SIG-M5 treated with dmso at 0.1 percent for 504 hours (cell line): ENCODE measurements around the gene ALG8.
A peak's percentile ranks its signal among the peaks of the same experiment; 100 is the strongest.

Experiments
- DNase-seq: peaks from one replicate; lab custom pipeline; 2025; ENCODE audit not compliant: unreplicated experiment; lab: John Stamatoyannopoulos, UW

ALG8 gene

DNA sequence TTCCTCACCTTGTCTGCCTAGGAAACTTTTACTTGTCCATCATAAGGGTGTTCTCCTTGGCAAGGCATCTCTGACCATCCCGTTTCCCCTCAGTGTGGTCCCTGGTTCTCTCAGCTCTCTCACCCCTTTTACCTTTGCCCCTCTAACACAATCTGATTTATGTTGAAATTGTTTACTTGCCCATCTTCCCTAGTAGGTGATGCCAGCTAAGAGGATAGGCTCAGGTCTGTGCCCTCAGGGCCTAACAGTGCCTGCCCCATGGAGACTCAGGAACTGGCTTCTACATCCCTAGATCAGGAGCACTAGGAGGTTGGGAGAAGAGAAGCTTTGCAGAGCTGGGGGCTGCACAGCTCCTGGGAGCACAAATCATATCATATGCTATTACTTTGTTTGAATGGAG is 21.1 kb upstream of the ALG8 start:
- DNase-seq: no peak

DNA sequence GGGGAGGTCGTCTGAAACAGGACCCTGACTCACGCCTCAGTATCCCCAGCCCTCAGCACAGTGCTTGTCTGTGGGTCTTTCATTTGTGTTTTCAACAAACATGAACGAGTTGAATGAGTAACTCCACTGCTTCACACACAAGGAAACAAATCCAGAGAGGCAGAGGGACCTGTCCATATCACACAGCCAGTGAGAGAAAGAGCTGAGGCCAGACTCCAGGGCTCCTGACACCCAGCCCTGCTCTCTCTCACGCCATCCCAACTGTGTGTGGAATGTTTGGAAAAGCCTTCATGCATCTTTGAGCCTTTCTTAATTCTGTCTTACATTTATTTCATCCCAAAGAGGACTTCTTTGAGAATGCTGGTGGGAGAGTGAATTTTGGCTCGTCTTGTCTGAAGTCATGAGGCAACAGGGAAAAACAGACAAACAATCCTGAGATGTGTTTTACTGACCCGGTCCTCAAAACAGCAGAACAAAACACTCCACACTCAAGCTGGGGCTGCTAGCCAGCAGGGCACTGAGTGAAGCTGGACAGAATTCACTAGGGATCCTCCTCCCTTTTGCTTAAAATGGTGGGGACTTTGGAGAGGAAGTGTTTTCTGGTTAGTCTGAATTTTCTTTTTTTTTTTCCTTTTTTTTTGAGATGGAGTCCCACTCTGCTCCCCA is 19.7 kb upstream of the ALG8 start:
- DNase-seq: no peak

- DNase-seq: no peak
These were observed 16.9 kb upstream of the ALG8 start for GRCh38 chr11:78156127-78156844.

DNA sequence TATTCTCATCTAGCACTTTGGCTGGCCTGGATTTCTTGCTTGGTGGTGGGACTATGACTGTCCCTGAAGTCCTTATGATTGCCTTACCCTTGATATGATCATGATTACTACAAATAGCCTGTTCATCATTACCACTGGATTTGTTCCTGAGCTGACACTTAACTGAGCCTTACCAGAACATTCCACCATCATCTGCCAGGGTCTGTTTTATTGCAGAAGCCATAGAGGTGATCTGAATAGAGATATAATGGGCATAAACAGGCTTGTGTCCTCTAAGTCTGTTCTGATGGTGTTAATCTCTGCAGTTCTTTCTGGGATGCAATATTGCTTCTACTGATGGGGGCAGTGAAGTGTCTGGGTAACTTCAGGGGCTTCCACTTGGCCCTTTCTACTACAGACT is 12.4 kb upstream of the ALG8 start:
- DNase-seq: no peak

DNA sequence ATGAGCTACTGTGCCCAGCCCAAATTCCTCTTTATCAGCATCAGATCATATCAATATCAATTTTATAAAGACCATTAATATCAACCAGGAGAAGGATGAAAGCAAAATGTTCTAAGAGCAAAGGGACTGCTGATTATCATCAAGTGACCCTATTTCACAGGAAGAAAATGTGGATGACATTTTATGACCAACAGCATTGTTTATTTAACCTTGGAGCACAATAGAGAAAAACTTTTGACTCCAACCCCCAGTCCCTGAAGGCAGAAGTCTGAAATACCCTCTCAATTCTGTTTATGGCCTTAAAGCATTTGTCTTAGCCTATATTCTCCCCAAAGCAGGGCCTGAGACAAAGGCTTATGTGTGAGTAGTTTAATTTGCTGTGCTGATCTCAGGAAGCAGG is 11.3 kb upstream of the ALG8 start:
- DNase-seq: no peak

GRCh38 chr11:78150346-78150745 is 10.9 kb upstream of the ALG8 start:
- DNase-seq: no peak

- DNase-seq: peak; percentile 22
These were observed 10.2 kb upstream of the ALG8 start for GRCh38 chr11:78149646-78150045.

DNA sequence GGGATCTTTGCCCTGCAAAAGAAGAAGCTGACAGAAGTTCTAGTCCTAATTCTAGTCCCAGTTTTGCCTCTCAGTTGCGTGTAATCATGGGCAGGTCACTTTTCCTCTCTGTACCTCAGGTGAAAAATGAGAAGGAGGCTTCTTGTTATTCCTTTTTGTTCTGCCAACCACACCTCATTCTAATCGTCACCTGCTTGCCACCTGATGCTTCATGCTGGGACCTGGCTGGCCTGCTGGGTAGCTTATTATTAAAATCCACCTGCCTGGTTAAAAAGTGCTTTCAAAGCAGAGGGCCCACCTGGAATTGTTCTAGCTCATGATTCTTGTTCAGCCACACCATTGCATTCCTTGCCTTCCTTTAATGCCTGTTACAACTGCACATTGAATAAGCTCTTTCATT is 8.4 kb upstream of the ALG8 start:
- DNase-seq: no peak

DNA sequence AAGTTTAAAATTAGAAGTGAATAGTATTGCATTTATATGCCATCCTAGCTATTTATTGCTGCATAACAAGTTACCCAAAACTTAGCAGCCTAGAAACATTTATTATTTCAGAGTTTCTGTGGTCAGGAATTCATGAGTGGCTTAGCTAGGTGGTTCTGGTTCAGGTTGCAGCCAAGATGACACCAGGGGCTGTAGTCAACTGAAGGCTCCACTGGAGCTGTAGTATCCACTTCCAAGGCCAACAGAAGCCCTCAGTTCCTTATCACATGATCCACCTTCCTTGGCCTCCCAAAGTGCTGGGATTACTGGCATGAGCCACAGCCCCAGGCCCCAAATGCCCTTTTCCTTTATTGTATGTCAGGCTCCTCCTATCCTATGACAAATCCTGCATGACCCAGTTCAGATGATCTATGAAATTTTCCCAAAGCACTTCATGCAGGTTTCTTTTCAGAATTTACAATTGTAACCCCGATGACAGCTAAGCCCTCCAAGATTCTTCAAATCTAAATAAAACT is 6.1 kb upstream of the ALG8 start:
- no peak for DNase-seq

DNA sequence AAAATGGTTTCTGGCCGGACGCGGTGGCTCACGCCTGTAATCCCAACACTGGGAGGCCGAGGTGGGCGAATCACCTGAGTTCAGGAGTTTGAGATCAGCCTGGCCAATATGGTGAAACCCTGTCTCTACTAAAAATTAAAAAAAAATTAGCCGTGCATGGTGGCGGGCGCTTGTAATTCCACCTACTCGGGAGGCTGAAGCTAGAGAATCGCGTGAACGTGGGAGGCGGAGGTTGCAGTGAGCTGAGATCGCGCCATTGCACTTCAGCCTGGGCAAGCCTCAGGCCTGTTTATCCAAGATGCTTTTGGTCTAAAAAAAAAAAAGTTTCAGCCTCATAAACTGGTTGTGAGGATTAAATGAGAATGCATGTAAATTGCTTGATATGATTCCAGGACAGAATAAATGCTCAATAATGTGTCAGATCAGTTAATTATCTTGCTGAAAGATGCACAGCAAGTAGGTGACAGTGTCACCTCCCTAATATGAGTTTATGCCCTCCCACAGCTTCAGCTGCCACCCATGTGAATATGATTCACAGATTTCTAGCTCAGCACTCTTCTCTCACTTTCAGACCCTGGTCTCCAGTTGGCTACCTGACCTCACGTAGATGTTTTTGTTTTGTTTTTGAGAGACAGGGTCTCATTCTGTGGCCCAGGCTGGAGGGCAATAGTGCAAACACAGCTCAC is 1.1 kb upstream of the ALG8 start:
- no peak for DNase-seq

- DNase-seq: peak; percentile 61
These were observed 568 bp downstream of the ALG8 start for GRCh38 chr11:78138694-78139421.

DNA sequence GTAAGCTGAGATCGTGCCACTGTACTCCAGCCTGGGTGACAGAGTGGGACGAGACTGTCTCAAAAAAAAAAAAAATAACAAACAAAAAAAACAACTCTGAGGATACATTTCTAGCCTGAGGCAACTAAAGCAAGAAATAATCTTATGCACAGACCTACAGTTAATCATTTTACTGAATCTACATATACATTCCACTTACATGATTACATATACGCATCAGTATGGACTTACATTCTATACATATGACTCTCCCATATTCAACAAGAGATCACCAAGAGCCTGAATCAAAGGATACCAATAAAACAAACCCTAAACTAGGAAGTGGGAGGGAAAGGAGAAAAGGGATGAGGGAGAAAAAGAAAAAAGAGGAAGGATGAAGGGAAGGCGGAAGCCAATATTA is 1.1 kb downstream of the ALG8 start:
- no peak for DNase-seq

GRCh38 chr11:78132475-78132874 is 7.0 kb downstream of the ALG8 start:
- DNase-seq: no peak

GRCh38 chr11:78131956-78132355 is 7.5 kb downstream of the ALG8 start:
- no peak for DNase-seq

- peak; percentile 41 for DNase-seq
These were observed 12.0 kb downstream of the ALG8 start for GRCh38 chr11:78127403-78127802.

- no peak for DNase-seq
These were observed 26.7 kb downstream of the ALG8 start for GRCh38 chr11:78112582-78113275.

DNA sequence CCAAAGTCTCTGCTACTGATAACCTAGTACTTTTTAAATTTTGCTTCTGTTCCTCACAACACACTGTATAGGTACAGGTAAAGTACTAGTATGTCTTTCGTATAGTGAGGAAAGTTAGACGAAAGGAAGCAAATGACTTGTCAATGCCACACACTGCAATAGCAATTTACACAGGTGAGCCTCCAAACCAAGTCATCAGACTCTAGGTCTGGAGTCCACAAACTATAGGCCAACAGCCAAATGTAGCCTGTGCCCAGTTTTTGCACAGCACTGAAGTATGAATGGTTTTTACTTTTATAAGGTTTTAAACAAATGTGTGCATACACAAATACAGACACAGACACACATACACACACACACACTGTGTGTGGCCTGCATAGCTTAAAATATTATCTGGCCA is 28.1 kb downstream of the ALG8 start:
- DNase-seq: no peak

DNA sequence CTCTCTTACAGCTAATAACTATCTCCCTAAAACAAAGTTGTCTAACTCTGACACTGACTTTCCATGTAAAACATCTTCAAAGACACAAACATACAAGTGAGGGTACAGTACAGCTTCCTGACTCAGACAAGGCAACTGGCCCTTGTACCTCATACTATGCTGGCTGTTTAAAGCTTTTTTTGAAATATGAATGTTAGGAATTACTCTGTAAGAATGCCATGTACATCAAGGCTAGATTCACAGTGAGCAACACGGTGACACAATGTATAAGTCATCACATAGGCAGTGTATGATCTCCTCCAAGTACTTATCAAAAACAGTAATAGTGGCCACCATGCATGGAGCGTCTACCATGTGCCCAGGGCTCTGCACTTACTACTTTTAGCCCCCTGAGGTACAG is 28.6 kb downstream of the ALG8 start:
- DNase-seq: no peak

- no peak for DNase-seq
These were observed 29.1 kb downstream of the ALG8 start for GRCh38 chr11:78110351-78110750.

- no peak for DNase-seq
These were observed 30.1 kb downstream of the ALG8 start for GRCh38 chr11:78109081-78110015.
